HG03439 (cell line): ENCODE measurements around the gene RAD51D.
"Not testable (repeated sequence)": the region's sequence is repeated elsewhere in the genome, so short reads cannot be mapped to it uniquely, and the experiment has no call there.

Experiments used
- ATAC-seq: cut with Tn5 transposase; IDR thresholded peaks from one replicate; pipeline ENCODE4 v1.9.1; 2021; ENCODE audit warnings: mild to moderate bottlenecking, moderate library complexity; ENCODE audit not compliant: unreplicated experiment

The RAD51D gene

GRCh38 chr17:35142467-35142796, 22.8 kb upstream of the RAD51D start:
- ATAC-seq = no peak

- peak; percentile 84 for ATAC-seq
These were observed 22.2 kb upstream of the RAD51D start, which contains the start of gene NLE1 for GRCh38 chr17:35141681-35142466. NLE1 (minus strand) TSS chr17:35142303; CDS start chr17:35142275, 28 bp downstream.

DNA sequence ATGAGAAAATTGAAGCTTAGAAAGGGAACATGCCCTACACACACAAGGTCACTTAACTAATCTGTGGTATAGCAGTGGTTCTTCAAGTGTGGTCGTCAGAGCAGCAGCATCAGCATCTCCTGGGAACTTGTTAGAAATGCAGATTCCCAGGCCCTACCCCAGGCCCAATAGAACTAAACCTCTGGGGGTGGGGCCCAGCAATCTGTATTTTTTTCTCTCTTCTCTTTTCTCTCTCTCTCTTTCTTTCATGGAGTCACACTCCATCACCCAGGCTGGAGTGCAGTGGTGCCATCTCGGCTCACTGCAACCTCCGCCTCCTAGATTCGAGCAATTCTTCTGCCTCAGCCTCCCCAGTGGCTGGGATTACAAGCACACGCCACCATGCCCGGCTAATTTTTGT, 18.6 kb upstream of the RAD51D start:
- ATAC-seq = no peak

GRCh38 chr17:35135322-35135721, 15.7 kb upstream of the RAD51D start:
- ATAC-seq = no peak

DNA sequence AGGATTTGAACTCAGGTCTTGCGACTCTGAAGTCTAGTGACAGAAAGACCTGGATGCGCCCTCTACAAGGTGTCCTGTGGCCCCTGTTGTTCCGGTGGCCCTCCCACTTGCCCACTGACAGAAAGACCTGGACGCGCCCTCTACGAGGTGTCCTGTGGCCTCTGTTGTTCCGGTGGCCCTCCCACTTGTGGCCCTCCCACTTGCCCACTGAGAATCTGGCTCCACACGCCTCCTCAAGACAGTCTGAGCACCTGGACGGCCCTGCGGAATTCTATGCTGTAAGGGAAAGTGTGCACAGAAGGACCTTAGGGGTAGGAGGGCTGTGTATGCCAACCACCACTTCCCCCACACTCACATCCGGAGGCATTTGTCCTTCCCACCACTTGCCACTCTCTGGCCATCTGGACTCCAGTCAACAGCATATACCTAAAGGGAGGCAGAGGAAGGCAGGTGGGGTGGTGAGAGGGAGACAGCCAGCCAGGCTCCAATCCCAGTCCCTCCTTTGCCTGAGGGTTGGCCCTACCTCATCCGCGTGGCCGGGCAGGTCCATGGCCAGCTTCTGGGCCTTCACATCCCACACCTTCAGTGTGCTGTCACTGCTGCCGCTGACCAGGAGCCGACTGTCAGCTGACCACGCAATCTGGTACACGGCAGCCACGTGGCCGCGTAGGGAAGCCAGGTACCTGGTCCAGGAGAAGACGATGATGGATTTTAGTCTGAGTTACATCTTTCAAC, 13.3 kb upstream of the RAD51D start:
- no peak for ATAC-seq

- ATAC-seq = no peak
These were observed 12.4 kb upstream of the RAD51D start for GRCh38 chr17:35132099-35132498.

GRCh38 chr17:35130392-35130791, 10.7 kb upstream of the RAD51D start:
- ATAC-seq = no peak

DNA sequence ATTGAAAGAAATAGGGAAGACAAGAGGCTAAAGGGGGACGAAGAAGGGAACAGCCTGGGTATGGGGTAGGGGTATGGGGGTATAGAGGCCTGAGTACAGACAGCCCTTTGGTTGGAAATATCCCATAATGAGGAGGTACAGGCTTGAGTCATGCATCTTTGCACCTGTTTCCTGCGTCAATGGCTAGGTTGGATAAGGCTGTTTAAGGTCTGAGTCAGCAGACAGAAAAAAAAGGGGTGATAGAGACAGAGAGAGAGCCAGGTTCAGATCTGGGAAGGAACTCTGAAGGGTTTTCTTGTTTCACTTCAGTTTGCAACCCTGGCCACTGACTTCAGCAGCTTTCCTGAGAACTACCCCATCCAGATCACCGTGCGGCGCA, 10.3 kb upstream of the RAD51D start:
- no peak for ATAC-seq

DNA sequence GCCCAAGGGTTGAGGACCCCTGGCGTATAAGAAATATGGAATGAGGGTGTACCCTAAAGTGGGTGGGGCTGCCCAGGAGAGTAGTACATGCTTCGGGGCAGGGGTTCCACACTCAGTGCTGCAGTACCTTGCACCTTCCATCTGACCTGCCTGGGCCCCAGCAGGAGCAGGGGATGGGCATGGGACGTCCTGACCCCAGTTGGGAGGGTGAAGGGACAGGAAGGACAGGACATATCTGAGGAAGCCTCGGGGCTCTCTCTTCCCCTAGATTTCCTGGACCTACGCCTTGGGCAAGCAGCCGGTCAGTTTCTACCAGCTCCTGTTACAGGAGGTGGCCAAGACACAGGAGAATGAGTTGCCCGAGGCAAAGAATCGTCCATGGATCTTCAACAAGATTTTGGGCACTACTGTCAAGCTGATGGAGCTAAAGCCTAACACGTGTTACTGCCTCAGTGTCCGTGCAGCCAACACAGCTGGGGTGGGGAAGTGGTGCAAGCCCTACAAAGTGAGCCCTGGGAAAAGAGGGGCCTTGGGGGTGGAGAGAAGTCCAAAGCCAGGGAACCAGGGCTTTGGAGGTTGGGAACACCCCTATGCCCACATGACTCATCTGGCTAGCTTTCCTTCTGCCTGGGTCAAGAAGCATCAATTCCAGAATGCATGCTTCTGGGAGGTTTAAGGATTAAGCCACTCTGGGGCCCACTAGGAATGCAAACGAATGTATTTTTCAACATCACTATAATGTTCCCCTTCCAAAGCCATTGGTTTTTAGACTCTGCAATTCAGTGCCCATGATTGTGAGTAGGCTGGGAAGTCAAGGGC, 9.7 kb upstream of the RAD51D start:
- no peak for ATAC-seq

- no peak for ATAC-seq
These were observed 8.3 kb upstream of the RAD51D start for GRCh38 chr17:35127751-35128514.

DNA sequence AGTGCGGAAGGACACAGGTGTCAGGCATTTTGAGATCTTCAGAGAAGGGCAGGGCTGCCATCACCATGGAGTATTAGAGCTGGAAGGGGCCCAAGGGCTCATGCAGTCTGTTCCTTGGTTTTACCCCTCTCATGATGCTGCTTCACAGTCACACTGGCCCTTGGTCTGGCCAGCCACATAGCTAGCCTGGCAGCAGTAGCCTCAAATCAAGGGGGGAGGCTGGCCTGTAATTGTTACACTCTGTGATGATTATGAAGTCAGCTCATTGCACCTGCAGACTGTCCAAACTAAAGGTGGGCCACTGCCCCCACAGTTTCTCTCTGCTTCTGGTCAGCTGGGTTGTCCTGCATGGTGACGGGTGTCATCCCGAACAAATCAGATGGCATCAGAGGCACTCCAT, 1.7 kb upstream of the RAD51D start, which contains the start of gene FNDC8:
TSS of gene FNDC8 (plus strand) at position 301 of the 400 bp plus-strand sequence. CDS start at position 380, 79 bp downstream.
- no peak for ATAC-seq

DNA sequence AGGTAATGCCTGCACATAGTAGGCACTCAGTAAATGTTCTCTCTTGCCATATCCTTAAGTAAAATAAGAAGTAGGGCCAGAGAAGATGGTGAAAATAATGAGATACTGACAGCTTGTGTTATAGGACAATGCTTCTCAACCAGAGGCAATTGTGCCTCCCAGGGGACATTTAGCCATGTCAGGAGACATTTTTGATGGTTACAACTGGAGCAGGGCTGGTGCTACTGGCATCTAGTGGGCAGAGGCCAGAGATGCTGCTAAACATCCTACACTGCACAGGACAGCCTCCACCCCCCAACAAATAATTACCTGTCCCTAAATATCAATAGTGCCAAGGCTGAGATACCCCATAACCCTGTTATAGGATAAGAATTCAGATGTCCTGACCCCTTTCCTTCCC, 1.7 kb downstream of the RAD51D start:
- no peak for ATAC-seq

DNA sequence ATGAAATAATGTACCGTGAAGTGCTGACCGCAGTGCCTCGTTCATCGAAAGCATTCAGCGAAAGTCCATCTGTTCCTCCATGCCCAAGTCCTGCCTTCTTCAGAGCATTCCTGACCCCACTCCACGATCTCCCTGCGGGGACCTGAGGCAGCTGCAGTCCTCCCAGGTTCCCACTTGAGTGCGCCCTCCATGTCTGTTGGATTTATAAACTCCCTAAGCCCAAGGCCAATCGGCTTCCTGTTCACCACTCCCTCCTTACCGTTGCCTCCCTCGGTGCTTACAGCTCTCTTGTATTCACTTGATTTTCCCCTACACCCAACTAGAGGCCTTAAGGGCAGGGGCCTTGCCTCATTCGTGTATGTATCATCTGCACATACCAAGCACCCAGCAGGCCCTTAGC, 2.8 kb downstream of the RAD51D start:
- no peak for ATAC-seq

DNA sequence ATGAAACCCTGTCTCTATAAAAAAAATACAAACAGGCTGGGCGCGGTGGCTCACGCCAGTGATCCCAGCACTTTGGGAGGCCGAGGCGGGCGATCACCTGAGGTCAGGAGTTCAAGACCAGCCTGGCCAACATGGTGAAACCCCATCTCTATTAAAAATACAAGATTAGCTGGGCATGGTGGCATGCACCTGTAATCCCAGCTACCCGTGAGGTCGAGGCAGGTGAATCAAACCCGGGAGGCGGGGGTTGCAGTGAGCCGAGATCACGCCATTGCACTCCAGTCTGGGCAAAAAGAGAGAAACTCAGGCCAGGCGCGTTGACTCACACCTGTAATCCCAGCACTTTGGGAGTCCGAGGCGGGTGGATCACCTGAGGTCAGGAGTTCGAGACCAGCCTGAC, 8.9 kb downstream of the RAD51D start:
- not testable (repeated sequence) for ATAC-seq

- ATAC-seq = no peak
These were observed 14.7 kb downstream of the RAD51D start for GRCh38 chr17:35104844-35105450.

DNA sequence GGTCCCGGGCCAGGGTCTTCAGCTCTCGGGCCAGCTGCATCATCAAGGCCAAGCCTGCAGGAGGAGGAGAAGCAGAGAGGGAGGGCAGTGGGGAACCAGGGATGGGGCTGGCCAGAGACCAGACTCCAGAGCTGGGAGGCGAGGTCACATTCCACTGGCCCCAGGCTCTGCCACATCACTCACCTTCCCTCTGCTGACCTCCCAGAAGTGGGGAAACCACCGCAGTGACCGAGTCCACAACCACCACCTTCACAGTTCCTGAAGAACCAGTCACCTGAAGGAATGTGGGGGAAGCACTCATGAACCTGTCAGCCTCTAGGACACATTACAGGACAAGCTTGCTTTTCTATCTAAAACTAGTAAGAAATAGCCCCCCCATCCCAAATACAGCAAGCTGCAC, 16.4 kb downstream of the RAD51D start:
- no peak for ATAC-seq

DNA sequence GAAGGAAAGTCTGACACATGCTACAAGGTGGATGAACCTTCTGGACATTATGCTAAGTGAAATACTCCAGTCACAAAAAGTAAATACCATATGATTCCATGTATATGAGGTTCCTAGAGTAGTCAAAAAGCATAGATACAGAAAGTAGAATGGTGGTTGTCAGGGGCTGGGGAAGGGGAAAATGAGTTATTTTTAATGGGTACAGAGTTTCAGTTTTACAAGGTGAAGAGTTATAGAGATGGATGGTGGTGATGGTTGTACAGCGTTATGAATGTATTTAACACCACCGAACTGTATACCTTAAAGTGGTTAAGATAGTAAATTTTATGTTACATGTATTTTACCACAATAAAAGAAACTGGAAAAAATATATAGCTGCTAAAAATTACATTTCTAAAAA, 17.9 kb downstream of the RAD51D start:
- ATAC-seq = no peak

DNA sequence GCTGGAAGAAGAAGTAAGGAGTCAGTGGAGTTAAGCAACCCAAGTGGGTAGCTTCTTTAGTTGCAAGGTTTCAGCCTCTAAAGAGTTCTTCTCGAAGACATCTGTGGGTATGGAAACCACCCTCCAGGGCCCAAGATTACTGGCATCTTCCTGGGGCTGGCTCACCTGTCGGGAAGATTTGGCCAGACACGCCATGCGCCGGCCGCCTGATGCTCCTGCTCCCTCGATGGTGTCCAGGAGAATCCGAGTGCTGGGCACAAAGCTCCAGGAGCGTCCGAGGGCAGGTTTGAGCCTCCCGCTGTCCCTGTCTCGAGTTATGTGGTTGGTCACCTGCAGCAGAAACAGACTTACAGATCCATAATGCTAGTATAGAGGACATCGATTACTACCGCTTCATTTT, 18.6 kb downstream of the RAD51D start:
- no peak for ATAC-seq

DNA sequence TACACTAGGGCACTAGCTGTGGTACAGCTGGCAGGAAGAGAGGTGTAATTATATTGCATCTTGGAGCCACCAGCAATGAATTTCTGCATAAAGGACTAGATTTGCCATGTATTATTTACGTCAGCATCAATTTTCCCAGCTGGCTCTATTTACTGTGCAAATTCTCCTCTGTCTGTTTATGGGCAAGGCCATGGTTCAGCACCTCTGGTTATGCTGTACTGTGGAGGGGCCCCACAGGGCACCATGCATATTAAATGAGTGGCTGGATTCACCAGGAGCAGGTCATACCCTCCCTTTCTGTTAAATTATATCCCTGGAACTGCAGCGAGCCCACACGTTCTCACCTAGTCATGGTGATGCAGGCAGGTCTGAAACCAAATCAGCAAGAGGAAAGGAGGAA, 19.8 kb downstream of the RAD51D start:
- ATAC-seq = no peak

DNA sequence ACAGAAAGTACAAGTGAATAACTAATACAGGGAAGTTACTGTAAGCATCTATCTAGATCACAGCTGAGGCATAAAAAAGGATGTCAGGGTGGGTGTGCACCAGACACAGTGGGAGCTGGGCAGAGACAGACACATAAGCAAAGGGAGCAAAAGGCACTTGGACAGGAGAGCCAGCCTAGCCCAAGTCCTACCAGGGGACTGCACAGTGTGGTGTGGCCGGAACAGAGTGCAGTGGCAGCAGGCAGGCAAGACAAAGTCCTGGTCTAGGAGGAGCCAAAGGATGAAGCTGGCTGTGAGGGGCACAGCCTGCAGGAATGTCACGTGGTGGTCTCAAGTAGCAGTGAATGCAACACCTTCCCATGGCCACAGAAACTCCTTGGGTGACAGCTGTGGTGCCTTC, 21.9 kb downstream of the RAD51D start:
- ATAC-seq = no peak
